ENCODE results near the gene ZNF497.
A peak's percentile ranks its signal among the peaks of the same experiment; 100 is the strongest.
"Not testable (repeated sequence)": the region's sequence is repeated elsewhere in the genome, so short reads cannot be mapped to it uniquely, and the experiment has no call there.

ZNF497 gene

GRCh38 chr19:58346961-58347929, 15.3 kb downstream of the ZNF497 start:
- peak; percentile 35 for DNase-seq

GRCh38 chr19:58345558-58345957, 17.0 kb downstream of the ZNF497 start:
- no peak for DNase-seq

- DNase-seq, result no peak
Observed at GRCh38 chr19:58338825-58339558, 23.6 kb downstream of the ZNF497 start.

GRCh38 chr19:58338336-58338735, 24.2 kb downstream of the ZNF497 start:
- no peak for DNase-seq

GRCh38 chr19:58336820-58337219, 25.7 kb downstream of the ZNF497 start:
- DNase-seq, result no peak

- DNase-seq, result no peak
Observed at GRCh38 chr19:58336216-58336615, 26.3 kb downstream of the ZNF497 start.

- DNase-seq, result no peak
Observed at GRCh38 chr19:58335630-58336029, 26.9 kb downstream of the ZNF497 start.

- no peak for DNase-seq
Observed at GRCh38 chr19:58334691-58335249, 27.8 kb downstream of the ZNF497 start.

- DNase-seq, result no peak
Observed at GRCh38 chr19:58332697-58333096, 29.9 kb downstream of the ZNF497 start.

GRCh38 chr19:58330458-58330857, 32.1 kb downstream of the ZNF497 start:
- DNase-seq, result peak; percentile 51

- DNase-seq, result no peak
Observed at GRCh38 chr19:58328999-58329398, 33.6 kb downstream of the ZNF497 start.

GRCh38 chr19:58326914-58327726, 35.4 kb downstream of the ZNF497 start, which contains the start of gene ZSCAN22:
Gene ZSCAN22 (plus strand): TSS chr19:58326994. CDS start chr19:58334803, 7,809 bp downstream.
- peak; percentile 95 for DNase-seq

GRCh38 chr19:58326501-58326913, 36.0 kb downstream of the ZNF497 start:
- no peak for DNase-seq

- peak; percentile 36 for DNase-seq
Observed at GRCh38 chr19:58325311-58326022, 37.1 kb downstream of the ZNF497 start.

GRCh38 chr19:58319241-58319640, 43.3 kb downstream of the ZNF497 start:
- no peak for DNase-seq

- no peak for DNase-seq
Observed at GRCh38 chr19:58318297-58318696, 44.3 kb downstream of the ZNF497 start.

- peak; percentile 15 for DNase-seq
Observed at GRCh38 chr19:58317476-58318072, 45.0 kb downstream of the ZNF497 start.

GRCh38 chr19:58315580-58315979, 47.0 kb downstream of the ZNF497 start:
- no peak for DNase-seq

- no peak for DNase-seq
Observed at GRCh38 chr19:58311345-58311865, 51.1 kb downstream of the ZNF497 start.

GRCh38 chr19:58310685-58311084, 51.9 kb downstream of the ZNF497 start:
- not testable (repeated sequence) for DNase-seq

GRCh38 chr19:58307736-58308135, 54.8 kb downstream of the ZNF497 start:
- no peak for DNase-seq

All from HCEC 1CT (cell line).